ENCODE measurements around the gene DCDC2.
"Not testable (repeated sequence)": the region's sequence is repeated elsewhere in the genome, so short reads cannot be mapped to it uniquely, and the experiment has no call there.

- TF ChIP-seq POLR2A (IDR thresholded peaks at IDR 0.05; ENCODE audit: low read depth, low read length); EZH2 (IDR thresholded peaks at IDR 0.05; ENCODE audit: borderline replicate concordance, low read depth, low read length, severe bottlenecking); MAX (IDR thresholded peaks at IDR 0.05; ENCODE audit: insufficient read depth, insufficient read length); CTCF (IDR thresholded peaks at IDR 0.05; ENCODE audit: extremely low read depth in 1 of 2, insufficient read depth in 1 of 2, low read depth in 1 of 2, low read length in 2 of 2); POLR2AphosphoS5 (IDR thresholded peaks at IDR 0.05; ENCODE audit: insufficient read depth, low read depth, low read length); GATA2 (IDR thresholded peaks at IDR 0.05; ENCODE audit: insufficient read depth, insufficient read length, low read depth, low read length); JUN (IDR thresholded peaks at IDR 0.05; ENCODE audit: borderline replicate concordance, insufficient read depth, insufficient read length, low read depth): not testable (repeated sequence)
These were observed 121.1 kb downstream of the DCDC2 start for GRCh38 chr6:24236779-24237178.
